GM10266 (cell line): ENCODE measurements around the gene LGALS8.

Experiments used
- DNase-seq: peaks from one replicate; pipeline ENCODE4 v3.0.0; 2012; ENCODE audit errors: extremely low spot score
- TF ChIP-seq, protein P1 (sequence below): IDR thresholded peaks from 2 replicates; pipeline ENCODE4 v1.5.1; 2012; ENCODE audit warnings: mild to moderate bottlenecking, low read depth; ENCODE audit not compliant: control insufficient read depth, insufficient read depth; ENCODE audit errors: missing control alignments

LGALS8 gene

DNA sequence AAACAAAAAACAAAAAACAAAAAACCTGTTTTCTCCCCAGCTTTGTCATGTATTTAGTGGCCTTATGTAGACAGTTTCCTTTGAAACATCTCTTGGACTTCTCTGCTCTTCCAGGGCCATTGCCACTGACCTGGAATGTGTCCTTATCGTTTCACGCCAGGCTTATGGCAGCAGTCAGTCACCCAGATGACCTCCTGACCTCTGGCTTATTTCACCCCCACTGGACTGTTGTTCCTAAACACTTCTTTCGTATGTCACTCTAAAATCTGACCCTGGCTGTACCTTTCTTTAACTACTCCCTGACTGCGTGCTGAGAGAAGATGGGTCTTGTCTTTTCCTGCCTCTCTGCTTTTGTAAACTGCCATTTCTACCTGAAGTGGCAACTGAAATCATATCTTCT, 9.1 kb downstream of the LGALS8 start:
- TF ChIP-seq, protein P1, sequence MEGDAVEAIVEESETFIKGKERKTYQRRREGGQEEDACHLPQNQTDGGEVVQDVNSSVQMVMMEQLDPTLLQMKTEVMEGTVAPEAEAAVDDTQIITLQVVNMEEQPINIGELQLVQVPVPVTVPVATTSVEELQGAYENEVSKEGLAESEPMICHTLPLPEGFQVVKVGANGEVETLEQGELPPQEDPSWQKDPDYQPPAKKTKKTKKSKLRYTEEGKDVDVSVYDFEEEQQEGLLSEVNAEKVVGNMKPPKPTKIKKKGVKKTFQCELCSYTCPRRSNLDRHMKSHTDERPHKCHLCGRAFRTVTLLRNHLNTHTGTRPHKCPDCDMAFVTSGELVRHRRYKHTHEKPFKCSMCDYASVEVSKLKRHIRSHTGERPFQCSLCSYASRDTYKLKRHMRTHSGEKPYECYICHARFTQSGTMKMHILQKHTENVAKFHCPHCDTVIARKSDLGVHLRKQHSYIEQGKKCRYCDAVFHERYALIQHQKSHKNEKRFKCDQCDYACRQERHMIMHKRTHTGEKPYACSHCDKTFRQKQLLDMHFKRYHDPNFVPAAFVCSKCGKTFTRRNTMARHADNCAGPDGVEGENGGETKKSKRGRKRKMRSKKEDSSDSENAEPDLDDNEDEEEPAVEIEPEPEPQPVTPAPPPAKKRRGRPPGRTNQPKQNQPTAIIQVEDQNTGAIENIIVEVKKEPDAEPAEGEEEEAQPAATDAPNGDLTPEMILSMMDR, result no peak
- DNase-seq, result no peak

DNA sequence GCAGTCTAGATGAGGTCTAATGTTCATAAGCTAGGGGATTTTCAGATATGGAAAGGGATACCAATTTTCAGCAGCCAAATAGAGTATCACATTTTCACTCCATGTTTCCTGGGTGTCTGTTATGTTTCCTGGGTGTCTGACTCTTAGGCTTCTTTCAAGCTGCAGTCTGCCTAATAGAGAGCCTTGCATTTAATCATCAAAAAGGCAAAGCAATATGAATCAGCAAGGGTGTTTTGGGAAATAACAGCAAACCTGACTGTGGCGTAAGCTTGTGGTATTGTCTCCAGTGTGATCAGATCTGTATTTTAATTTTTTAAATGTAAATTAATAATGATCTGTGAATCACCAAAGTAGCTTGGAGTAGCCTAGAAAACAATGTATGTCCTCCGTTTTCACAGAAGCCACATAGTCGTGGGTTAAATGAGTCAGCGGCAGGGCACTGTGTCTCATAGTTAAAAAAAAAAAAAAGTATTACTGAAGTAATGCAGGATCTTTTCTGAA, 10.4 kb downstream of the LGALS8 start:
- no peak for DNase-seq
- TF ChIP-seq, protein P1, result no peak

DNA sequence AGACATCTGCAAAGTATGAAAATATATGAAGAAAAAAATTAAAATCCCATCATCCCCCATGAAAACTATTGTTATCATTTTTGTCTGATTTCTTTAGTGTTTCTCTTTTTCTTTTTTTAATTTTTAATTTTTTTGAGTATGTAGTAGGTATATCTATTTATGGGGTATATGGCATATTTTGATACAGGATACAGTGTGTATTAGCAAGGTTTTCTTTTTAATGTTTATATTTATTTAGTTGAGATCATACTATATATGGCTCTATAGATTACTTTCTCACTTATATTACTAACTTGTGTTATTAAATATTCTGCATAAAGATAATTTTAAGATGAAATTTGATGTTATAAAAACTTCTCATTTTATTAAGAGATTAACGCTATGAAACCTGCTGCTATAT, 11.4 kb downstream of the LGALS8 start:
- no peak for DNase-seq

DNA sequence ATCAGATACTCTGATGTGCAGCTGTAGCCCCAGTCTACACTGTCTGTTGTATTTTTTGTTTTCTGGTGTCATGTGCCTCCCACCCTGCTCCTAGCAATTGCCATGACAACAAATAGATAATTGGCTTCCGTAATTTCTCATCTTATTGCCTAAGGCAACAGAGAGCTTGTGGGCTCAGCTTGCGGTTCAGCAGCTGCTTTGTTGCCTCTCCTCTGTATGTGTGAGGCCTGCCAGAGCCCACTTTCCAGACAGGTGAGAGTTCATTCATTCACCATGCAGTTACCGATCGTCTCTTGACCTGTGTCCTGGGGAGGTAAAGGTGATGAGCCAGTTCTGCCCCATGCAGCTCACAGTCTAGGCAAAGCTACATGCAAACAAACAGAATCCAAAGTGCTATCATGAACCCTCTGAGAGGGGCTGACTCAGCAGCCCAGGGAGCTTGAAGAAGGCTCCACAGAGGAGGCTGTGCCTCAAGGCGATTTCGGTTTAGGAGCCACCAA, 11.9 kb downstream of the LGALS8 start:
- DNase-seq, result no peak
- TF ChIP-seq, protein P1, result no peak

More for the DNA sequence above, 11.4 kb downstream of the LGALS8 start:
- TF ChIP-seq, protein P1, result no peak

DNA sequence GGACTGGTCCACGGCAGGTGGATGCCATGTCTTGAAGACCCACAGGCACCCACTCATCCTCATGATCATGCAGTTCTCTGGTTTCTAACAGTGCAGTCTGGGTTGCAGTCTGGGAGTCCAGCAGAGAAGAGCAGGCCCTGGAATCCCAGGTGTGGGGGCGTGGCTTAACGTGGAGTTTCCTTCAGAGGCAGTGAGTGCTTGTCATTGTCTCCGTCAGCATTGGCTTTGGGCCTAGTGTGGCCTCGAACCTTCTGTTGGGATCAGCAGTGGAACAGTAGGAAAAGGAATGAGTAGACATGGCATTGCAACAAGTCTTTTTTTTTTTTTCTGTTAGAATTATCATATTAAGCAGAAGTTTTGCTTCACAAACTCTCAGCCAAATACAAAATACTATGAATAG, 12.8 kb downstream of the LGALS8 start:
- DNase-seq, result no peak
- TF ChIP-seq, protein P1, result no peak

DNA sequence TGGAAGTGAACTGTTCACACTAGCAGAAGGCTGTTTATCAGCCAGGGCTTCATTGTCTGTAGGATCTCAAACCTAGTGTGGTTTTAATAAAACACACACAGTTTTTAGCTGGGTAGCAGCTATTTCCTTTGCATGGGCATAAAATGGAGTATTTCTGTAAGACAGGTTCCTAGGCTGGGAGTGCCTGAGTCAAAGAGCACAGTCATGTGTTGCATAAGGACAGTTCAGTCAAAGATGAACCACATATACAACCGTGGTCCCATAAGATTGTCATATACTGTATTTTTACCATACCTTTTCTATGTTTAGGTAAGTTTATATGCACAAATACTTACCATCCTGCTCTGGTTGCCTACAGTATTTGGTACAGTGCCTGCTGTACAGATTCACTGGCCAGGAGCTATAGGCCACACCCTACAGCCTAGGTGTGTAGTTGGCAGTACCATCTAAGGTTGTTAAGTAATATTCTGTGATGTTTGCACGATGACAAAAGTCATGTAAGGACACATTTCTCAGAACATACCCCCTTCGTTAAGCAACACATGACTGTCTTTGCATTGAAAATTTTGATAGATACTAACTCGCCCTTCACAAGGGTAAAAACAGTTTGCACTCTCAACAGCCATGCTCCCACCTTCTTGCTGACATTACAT, 17.2 kb downstream of the LGALS8 start:
- TF ChIP-seq, protein P1, result no peak
- DNase-seq, result no peak

DNA sequence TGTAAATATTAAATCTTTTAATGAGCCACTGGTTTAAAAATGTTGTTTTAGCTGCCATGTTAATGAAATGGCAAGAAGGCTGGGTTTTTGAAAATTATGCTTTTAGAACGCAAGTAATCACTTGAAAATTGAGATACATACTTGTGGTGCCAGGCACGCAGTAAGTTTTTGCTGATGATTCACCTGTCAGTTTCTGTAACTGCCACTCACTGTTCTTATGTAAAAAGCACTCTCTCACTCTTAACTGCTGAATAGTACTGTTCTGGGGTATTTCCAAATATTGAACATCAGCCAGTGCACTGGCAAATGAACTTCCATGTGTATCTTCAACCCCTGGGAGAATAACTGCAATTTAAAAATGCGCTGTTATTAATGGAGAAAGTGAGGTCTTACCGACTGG, 17.9 kb downstream of the LGALS8 start:
- DNase-seq, result no peak
- TF ChIP-seq, protein P1, result no peak
